Astrocyte (in vitro differentiated cells and primary cell): ENCODE measurements around the gene SMIM21. TPM values are rescaled to one million over a fixed set of nuclear protein-coding genes. Genes with fewer than 3 reads are reported as not detected.

ENCODE experiments used
- DNase-seq: peaks from one replicate; pipeline ENCODE4 v3.0.0-alpha.2; 2010; ENCODE audit warnings: low read depth
- FAIRE-seq: peaks from 2 replicates; lab custom pipeline; 2011; peaks lifted over from hg19 to GRCh38; lab: Jason Lieb, UNC
- H2AFZ ChIP-seq: 2 replicates; pipeline ENCODE4 v1.6.0; 2012; ENCODE audit warnings: low read depth, low read length, inconsistent platforms
- H3K27ac ChIP-seq: 2 replicates; pipeline ENCODE4 v1.5.1; 2011; ENCODE audit warnings: low read depth, low read length, inconsistent platforms
- H3K27me3 ChIP-seq: 2 replicates; pipeline ENCODE4 v1.6.0; 2011; ENCODE audit warnings: low read length, inconsistent platforms; ENCODE audit not compliant: insufficient read depth
- H3K36me3 ChIP-seq: 2 replicates; pipeline ENCODE4 v1.5.1; 2011; ENCODE audit warnings: low read length, inconsistent platforms; ENCODE audit not compliant: insufficient read depth
- H3K4me1 ChIP-seq: 2 replicates; pipeline ENCODE4 v1.5.1; 2011; ENCODE audit warnings: low read length, inconsistent platforms; ENCODE audit not compliant: insufficient read depth
- H3K4me2 ChIP-seq: 2 replicates; pipeline ENCODE4 v1.6.0; 2012; ENCODE audit warnings: low read length, inconsistent platforms
- H3K4me3 ChIP-seq: 2 replicates; pipeline ENCODE4 v1.5.1; 2011; ENCODE audit warnings: low read depth, mild to moderate bottlenecking, low read length, inconsistent platforms; ENCODE audit not compliant: insufficient read depth
- H3K79me2 ChIP-seq: 2 replicates; pipeline ENCODE4 v1.6.0; 2012; ENCODE audit warnings: mild to moderate bottlenecking, low read length, inconsistent platforms; ENCODE audit not compliant: insufficient read depth
- H3K9ac ChIP-seq: 2 replicates; pipeline ENCODE4 v1.6.0; 2012; ENCODE audit warnings: mild to moderate bottlenecking, low read length, inconsistent platforms
- H3K9me3 ChIP-seq: 2 replicates; pipeline ENCODE4 v1.5.1; 2012; ENCODE audit warnings: low read depth, mild to moderate bottlenecking, low read length, inconsistent platforms; ENCODE audit not compliant: insufficient read depth
- H4K20me1 ChIP-seq: 2 replicates; pipeline ENCODE4 v1.6.0; 2012; ENCODE audit warnings: low read length, inconsistent platforms; ENCODE audit not compliant: insufficient read depth
- H3K27ac Mint-ChIP-seq: one replicate; pipeline ENCODE4 v1.8.0; 2021; ENCODE audit warnings: mild to moderate bottlenecking, mixed read lengths; ENCODE audit not compliant: unreplicated experiment
- H3K27me3 Mint-ChIP-seq: one replicate; pipeline ENCODE4 v1.8.0; 2021; ENCODE audit warnings: low read depth, mixed read lengths; ENCODE audit not compliant: unreplicated experiment
- H3K36me3 Mint-ChIP-seq: one replicate; pipeline ENCODE4 v1.8.0; 2021; ENCODE audit warnings: low read depth, mixed read lengths; ENCODE audit not compliant: unreplicated experiment
- H3K4me1 Mint-ChIP-seq: one replicate; pipeline ENCODE4 v1.8.0; 2021; ENCODE audit warnings: low read depth, mixed read lengths; ENCODE audit not compliant: unreplicated experiment
- H3K4me3 Mint-ChIP-seq: one replicate; pipeline ENCODE4 v1.8.0; 2021; ENCODE audit warnings: mild to moderate bottlenecking, moderate library complexity, mixed read lengths; ENCODE audit not compliant: unreplicated experiment
- H3K9me3 Mint-ChIP-seq: one replicate; pipeline ENCODE4 v1.8.0; 2021; ENCODE audit warnings: mild to moderate bottlenecking, mixed read lengths; ENCODE audit not compliant: unreplicated experiment
- CTCF ChIP-seq: IDR thresholded peaks from 2 replicates; pipeline ENCODE4 v1.5.1; 2011; ENCODE audit warnings: low read depth, mild to moderate bottlenecking, inconsistent platforms, low read length, moderate library complexity; ENCODE audit not compliant: insufficient read depth
- EZH2 ChIP-seq: IDR thresholded peaks from 2 replicates; pipeline ENCODE4 v1.6.1; 2012; ENCODE audit warnings: mild to moderate bottlenecking, low read length, inconsistent platforms; ENCODE audit not compliant: insufficient read depth
- total RNA-seq: library from RNA; stranded (reverse); gene quantifications from 2 replicates; pipeline ENCODE4 v1.2.1, GENCODE V29; 2021

SMIM21 gene
- total RNA-seq, 1 donor from 2014 or later = not detected

- H3K9ac ChIP-seq = no peak overlapping the region
- H3K36me3 ChIP-seq = no peaks in the 10 kb centered on the region
- no peak overlapping the region for H3K4me3 ChIP-seq
- no peaks in the 10 kb centered on the region for H3K79me2 ChIP-seq
- H3K27ac ChIP-seq = no peak overlapping the region
- H3K9me3 ChIP-seq = peaks cover 3% of the 10 kb centered on the region
- no peaks in the 10 kb centered on the region for H3K27me3 ChIP-seq
- FAIRE-seq (no peak), DNase-seq (no peak)
- peaks cover 4% of the 10 kb centered on the region for H3K9me3 Mint-ChIP-seq
- H3K4me1 ChIP-seq = peaks cover 4% of the 10 kb centered on the region
- no peak overlapping the region for H3K27ac Mint-ChIP-seq
- H3K36me3 Mint-ChIP-seq = no peaks in the 10 kb centered on the region
- no peaks in the 10 kb centered on the region for H4K20me1 ChIP-seq
- TF ChIP-seq CTCF (no peak), EZH2 (no peak)
- no peak overlapping the region for H3K4me2 ChIP-seq
- no peak overlapping the region for H2AFZ ChIP-seq
- no peak overlapping the region for H3K4me3 Mint-ChIP-seq
- no peaks in the 10 kb centered on the region for H3K4me1 Mint-ChIP-seq
- H3K27me3 Mint-ChIP-seq = peaks cover 18% of the 10 kb centered on the region
Observed at GRCh38 chr18:75363446-75364225, 63.9 kb downstream of the SMIM21 start.

DNA sequence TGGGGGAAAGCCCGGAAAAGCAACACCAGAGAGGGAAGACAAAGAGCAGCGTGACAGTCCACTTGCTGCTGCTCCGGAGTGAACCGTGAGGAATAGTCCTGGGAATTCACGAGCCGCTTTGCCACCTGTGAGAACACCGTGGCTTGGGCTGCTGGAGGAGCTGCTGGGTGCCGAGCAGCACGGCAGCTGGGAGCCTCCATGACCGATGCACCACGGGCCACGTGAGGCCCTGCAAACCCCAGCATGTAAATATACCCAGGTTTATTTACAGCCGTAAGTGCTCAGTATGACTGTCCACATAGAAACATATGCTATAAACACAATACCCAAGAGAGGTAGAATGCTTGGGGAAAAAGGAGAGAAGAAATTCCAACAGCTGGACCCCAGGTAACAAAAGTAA lies 65.1 kb downstream of the SMIM21 start:
- Histone ChIP-seq H3K9ac (no peak overlapping the region), H3K4me3 (no peak overlapping the region), H4K20me1 (no peaks in the 10 kb centered on the region), H3K36me3 (no peaks in the 10 kb centered on the region), H3K9me3 (peaks cover 3% of the 10 kb centered on the region), H3K79me2 (no peaks in the 10 kb centered on the region), H3K27ac (no peak overlapping the region), H2AFZ (no peak overlapping the region), H3K27me3 (no peaks in the 10 kb centered on the region), H3K4me1 (peaks cover 4% of the 10 kb centered on the region), H3K4me2 (no peak overlapping the region)
- Mint-ChIP-seq H3K27ac (no peak overlapping the region), H3K27me3 (peaks cover 13% of the 10 kb centered on the region), H3K9me3 (peaks cover 4% of the 10 kb centered on the region), H3K36me3 (no peaks in the 10 kb centered on the region), H3K4me3 (no peak overlapping the region), H3K4me1 (no peaks in the 10 kb centered on the region)
- DNase-seq (no peak), FAIRE-seq (no peak)
- TF ChIP-seq EZH2 (no peak), CTCF (no peak)

GRCh38 chr18:75360941-75361340 lies 66.6 kb downstream of the SMIM21 start:
- H3K4me3 ChIP-seq = no peak overlapping the region
- no peak overlapping the region for H3K27ac ChIP-seq
- H3K4me1 Mint-ChIP-seq = no peaks in the 10 kb centered on the region
- H3K9ac ChIP-seq = no peak overlapping the region
- peaks cover 4% of the 10 kb centered on the region for H3K9me3 Mint-ChIP-seq
- TF ChIP-seq CTCF (no peak), EZH2 (no peak)
- FAIRE-seq (no peak), DNase-seq (no peak)
- H3K36me3 ChIP-seq = no peaks in the 10 kb centered on the region
- H3K36me3 Mint-ChIP-seq = no peaks in the 10 kb centered on the region
- peaks cover 4% of the 10 kb centered on the region for H3K4me1 ChIP-seq
- no peak overlapping the region for H2AFZ ChIP-seq
- no peaks in the 10 kb centered on the region for H3K27me3 ChIP-seq
- H3K27me3 Mint-ChIP-seq = peaks cover 10% of the 10 kb centered on the region
- H3K4me3 Mint-ChIP-seq = no peak overlapping the region
- H3K79me2 ChIP-seq = no peaks in the 10 kb centered on the region
- no peak overlapping the region for H3K4me2 ChIP-seq
- H4K20me1 ChIP-seq = no peaks in the 10 kb centered on the region
- peaks cover 3% of the 10 kb centered on the region for H3K9me3 ChIP-seq
- H3K27ac Mint-ChIP-seq = no peak overlapping the region
